KMS-11 (cell line): ENCODE data around the gene UBL4A.

Source experiments
- H2AFZ ChIP-seq: fragments of 200-600 bp; sonication (generic); 2 replicates; pipeline ENCODE4 v1.6.1; 2016; ENCODE audit warnings: antibody characterized with exemption, mixed run types, low read depth
- H3K27ac ChIP-seq: fragments of 200-600 bp; sonication (generic); 2 replicates; pipeline ENCODE4 v1.6.1; 2016; ENCODE audit warnings: mild to moderate bottlenecking, mixed run types
- H3K27me3 ChIP-seq: fragments of 200-600 bp; sonication (generic); 2 replicates; pipeline ENCODE4 v1.6.1; 2017; ENCODE audit warnings: mild to moderate bottlenecking, low read depth, mixed run types, moderate library complexity; ENCODE audit not compliant: insufficient read depth
- H3K36me3 ChIP-seq: fragments of 200-600 bp; sonication (generic); 2 replicates; pipeline ENCODE4 v1.6.1; 2017; ENCODE audit warnings: mild to moderate bottlenecking, mixed run types; ENCODE audit not compliant: insufficient read depth
- H3K4me1 ChIP-seq: fragments of 200-600 bp; sonication (generic); 2 replicates; pipeline ENCODE4 v1.6.1; 2016; ENCODE audit warnings: mild to moderate bottlenecking, low read depth, mixed run types; ENCODE audit not compliant: poor library complexity, severe bottlenecking
- H3K4me2 ChIP-seq: fragments of 200-600 bp; sonication (generic); 2 replicates; pipeline ENCODE4 v1.7.0; 2016; ENCODE audit warnings: mild to moderate bottlenecking, mixed run types
- H3K4me3 ChIP-seq: fragments of 200-600 bp; sonication (generic); IDR thresholded peaks from 2 replicates; pipeline ENCODE4 v1.6.1; 2017; ENCODE audit warnings: low read depth, low read length, mixed read lengths; ENCODE audit not compliant: insufficient read depth
- H3K79me2 ChIP-seq: fragments of 200-600 bp; sonication (generic); 2 replicates; pipeline ENCODE4 v1.6.1; 2016; ENCODE audit warnings: low read depth, mixed run types; ENCODE audit not compliant: insufficient read depth
- H3K9ac ChIP-seq: fragments of 200-600 bp; sonication (generic); 2 replicates; pipeline ENCODE4 v1.6.1; 2016; ENCODE audit warnings: mild to moderate bottlenecking, mixed run types
- H4K20me1 ChIP-seq: fragments of 200-600 bp; sonication (generic); 2 replicates; pipeline ENCODE4 v1.6.1; 2016; ENCODE audit warnings: mild to moderate bottlenecking, mixed run types; ENCODE audit not compliant: insufficient read depth
- CTCF ChIP-seq: fragments of 200-600 bp; sonication (generic); conservative IDR thresholded peaks from 2 replicates; pipeline ENCODE4 v1.6.1; 2017; ENCODE audit warnings: low read depth, mild to moderate bottlenecking, antibody characterized with exemption, low read length, moderate library complexity, mixed read lengths

Gene UBL4A

DNA sequence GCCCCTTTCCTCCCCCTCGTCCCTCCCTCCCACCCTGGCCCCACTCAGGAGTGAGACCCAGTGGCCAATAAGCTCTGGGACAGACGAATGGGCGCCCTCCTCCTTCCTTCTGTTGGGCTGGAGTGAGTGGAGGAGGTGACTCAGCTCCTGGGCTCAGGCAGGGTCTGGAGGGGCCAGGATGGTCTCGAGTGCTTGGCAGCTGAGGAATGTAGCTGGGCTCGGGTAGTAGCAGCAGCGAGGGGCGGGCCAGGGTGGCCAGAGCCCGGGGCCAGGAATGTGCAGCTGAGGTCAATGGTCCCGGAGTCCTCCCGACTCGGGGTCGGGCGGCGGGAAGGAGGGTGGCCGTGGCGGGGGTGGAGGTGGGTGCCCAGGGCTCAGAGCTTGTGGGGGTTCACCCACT, 45.2 kb upstream of the UBL4A start:
- H3K4me2 ChIP-seq: no peak overlapping the region
- TF ChIP-seq CTCF: no peak
- H3K9ac ChIP-seq: no peak overlapping the region
- H3K79me2 ChIP-seq: no peaks in the 10 kb centered on the region
- no peak overlapping the region for H3K4me3 ChIP-seq
- no peak overlapping the region for H2AFZ ChIP-seq
- H3K27me3 ChIP-seq: no peaks in the 10 kb centered on the region
- no peaks in the 10 kb centered on the region for H4K20me1 ChIP-seq
- no peaks in the 10 kb centered on the region for H3K36me3 ChIP-seq
- no peak overlapping the region for H3K27ac ChIP-seq
- H3K4me1 ChIP-seq: peaks cover 16% of the 10 kb centered on the region

- Histone ChIP-seq H3K4me1 (peaks cover 16% of the 10 kb centered on the region), H3K4me3 (no peak overlapping the region), H3K36me3 (no peaks in the 10 kb centered on the region), H3K27me3 (no peaks in the 10 kb centered on the region), H3K79me2 (no peaks in the 10 kb centered on the region), H3K4me2 (no peak overlapping the region), H2AFZ (no peak overlapping the region), H4K20me1 (no peaks in the 10 kb centered on the region), H3K27ac (no peak overlapping the region), H3K9ac (no peak overlapping the region)
- TF ChIP-seq CTCF: no peak
Observed at GRCh38 chrX:154530286-154530685, 43.9 kb upstream of the UBL4A start.

DNA sequence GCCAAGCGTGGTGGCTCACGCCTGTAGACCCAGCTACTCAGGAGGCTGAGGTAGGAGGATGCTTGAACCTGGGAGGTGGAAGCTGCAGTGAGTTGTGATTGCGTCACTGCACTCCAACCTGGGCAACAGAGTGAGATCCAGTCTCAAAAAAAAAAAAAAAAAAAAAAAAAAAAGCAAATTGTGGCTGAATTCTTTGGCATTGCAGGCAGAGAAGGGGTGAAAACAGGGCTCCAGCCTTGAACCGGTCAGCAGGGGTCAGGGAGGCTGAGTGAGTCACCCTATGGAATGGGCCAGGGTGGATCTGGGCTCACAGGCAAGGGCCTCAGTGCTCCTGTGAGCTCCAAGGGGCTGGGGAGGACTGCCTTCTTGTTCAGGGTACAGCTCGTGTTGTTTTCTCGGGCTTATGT, 42.8 kb upstream of the UBL4A start:
- no peak for TF ChIP-seq CTCF
- Histone ChIP-seq H3K27me3 (no peaks in the 10 kb centered on the region), H3K4me3 (no peak overlapping the region), H3K27ac (no peak overlapping the region), H2AFZ (no peak overlapping the region), H3K4me2 (no peak overlapping the region), H3K9ac (no peak overlapping the region), H3K4me1 (peaks cover 11% of the 10 kb centered on the region), H3K79me2 (no peaks in the 10 kb centered on the region), H3K36me3 (no peaks in the 10 kb centered on the region), H4K20me1 (no peaks in the 10 kb centered on the region)

- Histone ChIP-seq H2AFZ (peak overlapping the region; percentile 56; the same call in 1 of the 2 replicates), H3K36me3 (no peaks in the 10 kb centered on the region), H3K9ac (no peak overlapping the region), H3K27ac (peak overlapping the region; percentile 32; the same call in 1 of the 2 replicates), H3K79me2 (no peaks in the 10 kb centered on the region), H3K27me3 (no peaks in the 10 kb centered on the region), H3K4me3 (no peak overlapping the region), H3K4me2 (peak overlapping the region; percentile 76), H4K20me1 (no peaks in the 10 kb centered on the region), H3K4me1 (peaks cover 11% of the 10 kb centered on the region)
- peak; percentile 35; the same call in 1 of the 2 replicates for TF ChIP-seq CTCF
Observed at GRCh38 chrX:154526901-154527675, 40.7 kb upstream of the UBL4A start.
